Suprapubic skin (tissue), 4 donors: ENCODE data around the gene ISG15. TPM values are rescaled to one million over a fixed set of nuclear protein-coding genes. Genes with fewer than 3 reads are reported as not detected.

ENCODE experiments used
- DNase-seq, 2 donors: peaks; one replicate each; pipeline ENCODE4 v3.0.0-alpha.2; 2019; ENCODE audit warnings: low spot score in 2 of 2
- H3K27ac ChIP-seq: fragments of 200-600 bp; sonication (generic); one replicate; pipeline ENCODE4 v1.5.1; 2019
- H3K27me3 ChIP-seq: fragments of 200-600 bp; sonication (generic); one replicate; pipeline ENCODE4 v1.5.1; 2019
- H3K36me3 ChIP-seq: fragments of 200-600 bp; sonication (generic); one replicate; pipeline ENCODE4 v1.5.1; 2019
- H3K4me1 ChIP-seq: fragments of 200-600 bp; sonication (generic); one replicate; pipeline ENCODE4 v1.5.1; 2019
- H3K4me3 ChIP-seq: fragments of 200-600 bp; sonication (generic); one replicate; pipeline ENCODE4 v1.5.1; 2019; ENCODE audit warnings: mild to moderate bottlenecking
- H3K9me3 ChIP-seq: fragments of 200-600 bp; sonication (generic); one replicate; pipeline ENCODE4 v1.5.1; 2019
- CTCF ChIP-seq, 2 donors: fragments of 200-600 bp in 1 of 2; fragments of 450-650 bp in 1 of 2; sonication (generic) in 1 of 2; IDR thresholded peaks; one replicate each; pipeline ENCODE4 v1.5.1; 2016 to 2019; ENCODE audit warnings: antibody characterized with exemption in 2 of 2, mild to moderate bottlenecking in 1 of 2, moderate library complexity in 1 of 2
- EP300 ChIP-seq: sonication (generic); formaldehyde crosslinking; IDR thresholded peaks from one replicate; pipeline ENCODE4 v1.6.1; 2017; ENCODE audit warnings: antibody characterized with exemption
- POLR2A ChIP-seq, 2 donors: fragments of 450-650 bp; IDR thresholded peaks; one replicate each; pipeline ENCODE4 v1.6.1; 2017; ENCODE audit warnings: antibody characterized with exemption in 2 of 2, mild to moderate bottlenecking in 2 of 2, moderate library complexity in 2 of 2
- POLR2AphosphoS5 ChIP-seq, 3 donors: sonication (generic); formaldehyde crosslinking; IDR thresholded peaks; one replicate each; pipeline ENCODE4 v1.6.1; 2017; ENCODE audit warnings: antibody characterized with exemption in 3 of 3
- WGBS: methylation state at CpG from one replicate; pipeline ENCODE4 v1.1.5; 2018; 5-methylcytosine and 5-hydroxymethylcytosine counted together
- total RNA-seq, 4 donors: library from RNA; depleted of rRNA; stranded (reverse); fragments of >200 nt; gene quantifications; one replicate each; pipeline ENCODE4 v1.1.0, GENCODE V29; 2016

ISG15 gene
- total RNA-seq, 4 donors from 2014 or later = 5.4 to 10.1 (median 7.9) TPM

- Histone ChIP-seq H3K4me3 (no peak overlapping the region), H3K27ac (no peak overlapping the region), H3K4me1 (peaks cover 43% of the 10 kb centered on the region), H3K27me3 (peaks cover 68% of the 10 kb centered on the region), H3K9me3 (no peaks in the 10 kb centered on the region), H3K36me3 (no peaks in the 10 kb centered on the region)
- no CpG with 5 or more reads among the region's 42 CpGs for WGBS
- TF ChIP-seq POLR2A (IDR thresholded peaks at IDR 0.05) = no peak
- no peak for TF ChIP-seq EP300
- no peak for TF ChIP-seq CTCF (IDR thresholded peaks at IDR 0.05)
- no peak for TF ChIP-seq POLR2AphosphoS5 (IDR thresholded peaks at IDR 0.05)
- DNase-seq = no peak
Observed at GRCh38 chr1:970973-971730, 42.1 kb upstream of the ISG15 start.

GRCh38 chr1:971751-972506 lies 41.4 kb upstream of the ISG15 start:
- H3K9me3 ChIP-seq = no peaks in the 10 kb centered on the region
- no peak overlapping the region for H3K27ac ChIP-seq
- no peak for DNase-seq
- H3K36me3 ChIP-seq = no peaks in the 10 kb centered on the region
- no peak overlapping the region for H3K4me3 ChIP-seq
- H3K4me1 ChIP-seq = peaks cover 39% of the 10 kb centered on the region
- WGBS = 87% methylated on average over 29 of the region's 34 CpGs
- TF ChIP-seq EP300 (no peak), POLR2AphosphoS5 (IDR thresholded peaks at IDR 0.05) (no peak), POLR2A (IDR thresholded peaks at IDR 0.05) (no peak), CTCF (IDR thresholded peaks at IDR 0.05) (no peak)
- H3K27me3 ChIP-seq = peaks cover 71% of the 10 kb centered on the region

GRCh38 chr1:972726-973458 lies 40.4 kb upstream of the ISG15 start:
- Histone ChIP-seq H3K36me3 (no peaks in the 10 kb centered on the region), H3K4me1 (peaks cover 29% of the 10 kb centered on the region), H3K27me3 (peaks cover 65% of the 10 kb centered on the region), H3K27ac (no peak overlapping the region), H3K9me3 (no peaks in the 10 kb centered on the region), H3K4me3 (no peak overlapping the region)
- DNase-seq = no peak
- no peak for TF ChIP-seq EP300
- 73% methylated on average over 8 of the region's 28 CpGs for WGBS

GRCh38 chr1:973459-974292 lies 39.6 kb upstream of the ISG15 start:
- DNase-seq = no peak
- 77% methylated on average over 7 of the region's 28 CpGs for WGBS

More at GRCh38 chr1:973459-974292, 39.6 kb upstream of the ISG15 start:
- Histone ChIP-seq H3K27me3 (peaks cover 68% of the 10 kb centered on the region), H3K4me1 (peaks cover 25% of the 10 kb centered on the region), H3K9me3 (no peaks in the 10 kb centered on the region), H3K27ac (no peak overlapping the region), H3K4me3 (no peak overlapping the region), H3K36me3 (no peaks in the 10 kb centered on the region)
- TF ChIP-seq POLR2AphosphoS5 (IDR thresholded peaks at IDR 0.05) = no peak
- TF ChIP-seq CTCF (IDR thresholded peaks at IDR 0.05) = no peak
- TF ChIP-seq EP300 = no peak
- TF ChIP-seq POLR2A (IDR thresholded peaks at IDR 0.05) = no peak
